A549 (cell line): ENCODE data around the gene GNG7.

Experiments used
- POLR2A ChIP-seq: IDR thresholded peaks from 2 replicates; pipeline ENCODE4 v1.6.1; 2012; ENCODE audit warnings: mild to moderate bottlenecking, low read length
- TF ChIP-seq, protein P1 (sequence below): fragments of >200 bp; sonication (Bioruptor Twin); formaldehyde crosslinking; IDR thresholded peaks from 3 replicates; pipeline ENCODE4 v1.5.1; 2016

DNA sequence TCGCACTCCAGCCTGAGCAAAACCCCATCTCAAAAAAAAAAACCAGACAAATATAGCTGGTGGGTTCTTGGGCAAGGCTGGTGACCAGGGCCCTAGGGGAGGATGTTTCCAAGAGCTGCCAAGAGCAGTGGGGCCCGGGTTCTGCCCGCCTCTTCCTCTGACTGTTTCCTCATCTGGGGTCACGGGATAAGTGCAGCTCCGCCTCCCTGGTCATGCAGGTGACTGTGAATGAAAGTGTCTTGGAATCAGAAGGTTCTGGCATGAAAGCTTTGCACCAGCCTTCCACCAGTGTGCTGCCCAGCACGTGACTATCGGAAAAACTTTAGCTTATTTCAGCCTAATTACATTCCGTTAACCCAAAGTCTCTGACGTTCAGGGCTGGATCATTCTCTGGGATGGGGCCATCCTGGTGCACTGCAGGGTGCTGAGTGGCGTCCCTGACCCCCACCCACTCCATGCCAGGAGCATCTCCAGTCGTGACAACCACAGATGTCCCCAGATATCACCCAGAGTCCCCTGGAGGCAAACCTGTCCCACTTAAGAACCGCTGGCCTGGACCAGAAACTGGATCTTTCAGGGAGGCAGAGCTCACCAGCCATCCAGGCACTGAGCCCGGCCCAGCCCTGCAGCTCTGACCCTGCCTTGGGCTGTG is 85.6 kb downstream of the GNG7 start:
- TF ChIP-seq, protein P1, sequence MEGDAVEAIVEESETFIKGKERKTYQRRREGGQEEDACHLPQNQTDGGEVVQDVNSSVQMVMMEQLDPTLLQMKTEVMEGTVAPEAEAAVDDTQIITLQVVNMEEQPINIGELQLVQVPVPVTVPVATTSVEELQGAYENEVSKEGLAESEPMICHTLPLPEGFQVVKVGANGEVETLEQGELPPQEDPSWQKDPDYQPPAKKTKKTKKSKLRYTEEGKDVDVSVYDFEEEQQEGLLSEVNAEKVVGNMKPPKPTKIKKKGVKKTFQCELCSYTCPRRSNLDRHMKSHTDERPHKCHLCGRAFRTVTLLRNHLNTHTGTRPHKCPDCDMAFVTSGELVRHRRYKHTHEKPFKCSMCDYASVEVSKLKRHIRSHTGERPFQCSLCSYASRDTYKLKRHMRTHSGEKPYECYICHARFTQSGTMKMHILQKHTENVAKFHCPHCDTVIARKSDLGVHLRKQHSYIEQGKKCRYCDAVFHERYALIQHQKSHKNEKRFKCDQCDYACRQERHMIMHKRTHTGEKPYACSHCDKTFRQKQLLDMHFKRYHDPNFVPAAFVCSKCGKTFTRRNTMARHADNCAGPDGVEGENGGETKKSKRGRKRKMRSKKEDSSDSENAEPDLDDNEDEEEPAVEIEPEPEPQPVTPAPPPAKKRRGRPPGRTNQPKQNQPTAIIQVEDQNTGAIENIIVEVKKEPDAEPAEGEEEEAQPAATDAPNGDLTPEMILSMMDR, result no peak
- no peak for TF ChIP-seq POLR2A
